Epithelial cell of proximal tubule (primary cell): ENCODE results near the gene MTMR11. TPM values are rescaled to one million over a fixed set of nuclear protein-coding genes. Genes with fewer than 3 reads are reported as not detected.
"Not testable (repeated sequence)": the region's sequence is repeated elsewhere in the genome, so short reads cannot be mapped to it uniquely, and the experiment has no call there.

Experiments
- DNase-seq: peaks from one replicate; pipeline ENCODE4 v3.0.0-alpha.2; 2011; ENCODE audit warnings: low read depth
- H3K4me3 ChIP-seq: 2 replicates; pipeline ENCODE4 v1.5.1; 2011; ENCODE audit warnings: low read depth, mild to moderate bottlenecking, low read length
- CTCF ChIP-seq: conservative IDR thresholded peaks from 2 replicates; pipeline ENCODE4 v1.5.1; 2012; ENCODE audit warnings: low read depth, mild to moderate bottlenecking, low read length
- total RNA-seq: library from RNA; depleted of rRNA; stranded (reverse); fragments of >200 nt; gene quantifications from 2 replicates; pipeline ENCODE4 v1.2.3, GENCODE V29; 2015

The MTMR11 gene
- total RNA-seq, 1 donor from 2014 or later, result 8.9 TPM

- no peak for DNase-seq
- TF ChIP-seq CTCF, result no peak
- no peak overlapping the region for H3K4me3 ChIP-seq
Measured at GRCh38 chr1:149903836-149904491, 32.7 kb downstream of the MTMR11 start.

DNA sequence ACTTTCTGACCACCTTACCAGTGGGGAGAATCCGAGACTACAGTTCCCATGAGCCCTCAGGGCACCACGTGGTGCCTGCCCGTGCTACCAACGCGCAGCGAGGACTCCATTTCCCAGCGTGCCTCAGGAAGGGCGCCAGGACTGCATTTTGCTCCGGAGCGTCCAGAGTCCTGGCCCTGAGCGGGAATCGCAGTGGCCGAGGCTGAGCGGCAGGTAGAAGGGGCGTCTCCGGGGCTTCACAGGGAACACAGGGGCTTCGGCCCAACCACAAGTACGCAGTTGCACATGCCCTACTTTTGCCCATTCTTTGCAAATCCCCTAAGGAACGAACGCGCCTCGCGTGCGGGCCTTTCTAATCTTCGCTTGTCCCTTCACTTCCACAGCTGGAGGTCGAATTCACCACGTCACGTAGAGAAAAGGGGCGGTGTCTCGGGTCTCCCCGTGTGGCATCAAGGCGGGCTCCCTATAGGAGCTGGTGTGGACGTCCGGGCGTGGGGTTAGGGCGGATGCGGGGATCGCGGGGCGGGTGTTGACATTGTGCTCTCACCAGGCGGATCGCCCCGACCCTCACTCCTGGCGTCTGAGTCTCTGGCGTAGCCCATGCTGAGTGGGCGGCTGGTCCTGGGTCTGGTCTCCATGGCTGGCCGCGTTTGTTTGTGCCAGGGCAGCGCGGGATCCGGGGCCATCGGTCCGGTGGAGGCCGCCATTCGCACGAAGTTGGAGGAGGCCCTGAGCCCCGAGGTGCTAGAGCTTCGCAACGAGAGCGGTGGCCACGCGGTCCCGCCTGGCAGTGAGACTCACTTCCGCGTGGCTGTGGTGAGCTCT is 37.0 kb downstream of the MTMR11 start, which contains the start of gene BOLA1:
Gene BOLA1, plus strand, starts transcription at position 109 of the 825 bp plus-strand sequence. Its CDS starts 492 bp downstream, at position 601.
- DNase-seq, result no peak
- H3K4me3 ChIP-seq, result peak within 1 kb of the TSS; percentile 78
- no peak for TF ChIP-seq CTCF

DNA sequence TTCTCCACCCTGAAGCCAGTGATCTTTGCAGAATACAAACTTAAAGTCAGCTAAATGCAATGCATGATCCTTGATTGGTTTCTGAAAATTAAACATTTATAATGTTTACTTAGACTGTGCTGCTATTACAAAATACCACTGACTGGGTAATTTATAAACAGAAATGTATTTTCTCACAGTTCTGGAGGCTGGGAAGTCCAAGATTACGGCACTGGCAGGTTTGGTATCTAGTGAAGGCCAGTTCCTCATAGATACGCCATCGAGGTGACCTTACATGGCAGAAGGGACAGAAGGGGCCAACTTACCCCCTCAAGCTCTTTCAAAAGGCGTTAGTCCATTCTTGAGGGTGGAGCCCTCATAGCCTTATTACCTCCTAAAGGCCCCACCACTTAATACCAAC is 40.1 kb downstream of the MTMR11 start:
- TF ChIP-seq CTCF, result no peak
- no peak for DNase-seq
- H3K4me3 ChIP-seq, result no peak overlapping the region

GRCh38 chr1:149888999-149889289 is 47.7 kb downstream of the MTMR11 start:
- no peak for TF ChIP-seq CTCF
- H3K4me3 ChIP-seq, result peak overlapping the region; percentile 65
- no peak for DNase-seq

- no peak for DNase-seq
- H3K4me3 ChIP-seq, result peak overlapping the region; percentile 65
- TF ChIP-seq CTCF, result peak; percentile 70
Measured at GRCh38 chr1:149888247-149888998, 48.3 kb downstream of the MTMR11 start.

DNA sequence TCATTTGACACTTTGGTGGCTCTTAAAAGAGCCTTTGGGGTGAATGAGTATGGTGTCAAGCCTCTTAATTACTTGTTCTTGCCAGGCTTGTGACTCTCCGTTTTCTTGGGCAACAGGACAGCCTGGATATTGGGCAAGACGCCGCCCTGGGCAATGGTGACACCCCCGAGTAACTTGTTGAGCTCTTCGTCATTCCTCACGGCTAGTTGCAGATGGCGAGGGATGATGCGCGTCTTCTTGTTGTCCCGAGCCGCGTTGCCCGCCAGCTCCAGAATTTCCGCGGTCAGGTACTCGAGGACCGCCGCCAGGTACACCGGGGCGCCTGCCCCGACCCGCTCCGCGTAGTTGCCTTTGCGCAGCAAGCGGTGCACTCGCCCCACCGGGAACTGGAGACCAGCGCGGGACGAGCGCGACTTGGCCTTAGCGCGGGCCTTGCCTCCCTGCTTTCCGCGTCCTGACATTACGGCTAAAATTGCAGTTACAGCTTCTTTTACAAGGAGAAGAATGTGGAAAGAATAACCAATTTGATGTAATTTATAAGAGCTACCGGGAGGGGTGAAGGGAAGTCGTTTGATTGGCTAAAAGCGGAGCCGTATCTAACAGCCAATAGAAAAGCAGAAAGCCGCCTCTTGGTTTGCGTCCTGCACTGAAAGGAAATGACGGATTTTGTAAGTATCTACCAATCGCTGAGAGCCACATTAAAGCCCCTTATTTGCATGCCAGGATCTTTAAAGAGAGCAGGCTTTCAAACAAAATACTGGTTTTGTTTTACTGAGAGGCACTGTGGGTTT is 49.0 kb downstream of the MTMR11 start:
- DNase-seq, result peak; percentile 97

DNA sequence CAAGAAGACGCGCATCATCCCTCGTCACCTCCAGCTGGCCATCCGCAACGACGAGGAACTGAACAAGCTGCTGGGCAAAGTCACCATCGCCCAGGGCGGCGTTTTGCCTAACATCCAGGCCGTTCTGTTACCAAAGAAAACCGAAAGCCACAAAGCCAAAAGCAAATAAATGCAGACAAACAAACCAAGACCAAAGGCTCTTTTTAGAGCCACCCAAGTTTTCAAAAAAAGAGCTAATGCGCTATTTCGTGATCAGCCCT is 49.6 kb downstream of the MTMR11 start:
- peak overlapping the region; percentile 65 for H3K4me3 ChIP-seq
- DNase-seq, result not testable (repeated sequence)

More for the DNA sequence above, 49.0 kb downstream of the MTMR11 start:
- TF ChIP-seq CTCF, result no peak
- H3K4me3 ChIP-seq, result peak overlapping the region; percentile 65
